GM21367 (cell line): Measurements from ENCODE around the gene SLX9.

Experiments used
- ATAC-seq: cut with Tn5 transposase; IDR thresholded peaks from one replicate; pipeline ENCODE4 v1.9.1; 2021; ENCODE audit not compliant: unreplicated experiment

The SLX9 gene

DNA sequence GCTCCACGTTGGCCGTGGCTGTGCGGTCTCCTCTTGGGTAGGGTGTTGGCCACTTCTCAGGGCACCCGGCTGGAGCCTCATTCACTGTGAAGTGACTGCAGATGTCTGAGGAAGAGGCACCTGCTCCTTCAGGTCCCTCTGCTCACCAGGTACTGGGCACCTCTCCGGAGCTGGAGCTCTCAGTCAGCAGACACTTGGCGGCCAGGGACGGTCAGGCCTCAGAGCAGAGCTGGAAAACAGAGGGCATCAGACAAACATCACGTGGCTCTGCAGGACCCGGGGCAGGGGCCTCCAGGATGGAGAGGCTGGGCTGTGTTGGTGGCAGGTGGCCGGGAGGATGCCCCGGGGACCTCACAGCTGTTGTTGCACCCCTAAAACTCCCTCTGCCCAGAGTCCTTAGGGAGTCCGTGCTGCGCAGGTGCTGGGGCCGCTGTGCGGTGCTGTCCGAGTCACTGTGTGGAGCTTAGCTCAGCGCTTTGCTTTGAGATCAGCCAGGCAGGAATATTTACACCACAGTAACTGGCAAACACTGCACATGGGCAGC, 59.7 kb downstream of the SLX9 start:
- ATAC-seq: no peak

DNA sequence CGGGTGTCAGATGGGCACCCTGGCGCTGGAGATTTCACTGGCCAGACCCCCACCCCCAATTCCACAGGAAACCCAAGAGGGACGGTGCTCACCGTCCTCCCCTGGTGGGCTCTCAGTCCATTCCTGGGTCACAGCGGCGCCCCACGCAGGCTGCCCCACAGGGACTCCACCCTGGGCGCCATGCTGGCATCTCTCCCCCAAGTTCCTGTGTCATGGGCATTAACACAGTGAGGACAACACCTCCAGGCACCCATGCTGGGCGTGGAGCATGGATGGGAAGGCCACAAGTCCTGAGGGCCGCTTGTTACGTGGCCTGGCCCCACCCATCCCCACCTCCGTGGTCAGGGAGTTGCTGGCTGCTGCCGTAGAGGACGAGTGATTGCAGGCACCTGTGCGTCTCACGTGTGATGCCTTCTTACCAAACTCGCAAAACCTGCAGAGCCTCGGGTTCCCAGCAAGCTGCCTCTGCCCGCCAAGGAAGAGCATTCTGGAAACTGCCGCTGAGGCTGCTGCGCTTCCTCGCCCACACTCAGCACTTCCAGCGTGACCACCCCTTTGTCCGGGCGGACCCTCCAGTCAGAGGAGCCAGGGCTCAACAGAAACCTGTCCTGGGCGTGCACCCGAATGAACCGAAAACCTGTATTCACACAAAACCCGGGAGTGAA, 60.3 kb downstream of the SLX9 start:
- ATAC-seq: no peak

DNA sequence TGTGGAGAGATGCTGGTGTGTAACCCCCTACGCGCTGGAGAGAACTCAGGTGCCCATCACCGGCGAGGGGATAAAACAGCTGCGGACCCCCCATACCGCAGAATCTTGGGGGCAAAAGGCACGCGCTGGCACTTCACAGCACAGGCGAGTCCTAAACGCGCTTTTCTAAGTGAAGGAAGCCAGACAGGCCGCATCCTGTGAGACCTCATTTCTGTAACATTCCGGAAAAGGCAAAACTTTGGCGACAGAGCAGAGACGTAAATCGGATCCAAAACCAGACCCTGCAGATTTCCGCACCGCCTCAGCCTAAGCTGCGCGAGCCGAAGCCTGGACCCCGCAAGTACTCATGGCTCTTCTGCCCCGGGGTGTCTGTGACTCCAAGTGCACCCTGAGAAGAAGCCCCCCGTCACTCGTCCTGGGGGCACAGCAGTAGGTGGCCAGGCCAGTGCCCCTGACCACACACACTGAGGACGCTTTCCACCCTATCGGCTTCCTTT, 60.9 kb downstream of the SLX9 start:
- ATAC-seq: no peak

DNA sequence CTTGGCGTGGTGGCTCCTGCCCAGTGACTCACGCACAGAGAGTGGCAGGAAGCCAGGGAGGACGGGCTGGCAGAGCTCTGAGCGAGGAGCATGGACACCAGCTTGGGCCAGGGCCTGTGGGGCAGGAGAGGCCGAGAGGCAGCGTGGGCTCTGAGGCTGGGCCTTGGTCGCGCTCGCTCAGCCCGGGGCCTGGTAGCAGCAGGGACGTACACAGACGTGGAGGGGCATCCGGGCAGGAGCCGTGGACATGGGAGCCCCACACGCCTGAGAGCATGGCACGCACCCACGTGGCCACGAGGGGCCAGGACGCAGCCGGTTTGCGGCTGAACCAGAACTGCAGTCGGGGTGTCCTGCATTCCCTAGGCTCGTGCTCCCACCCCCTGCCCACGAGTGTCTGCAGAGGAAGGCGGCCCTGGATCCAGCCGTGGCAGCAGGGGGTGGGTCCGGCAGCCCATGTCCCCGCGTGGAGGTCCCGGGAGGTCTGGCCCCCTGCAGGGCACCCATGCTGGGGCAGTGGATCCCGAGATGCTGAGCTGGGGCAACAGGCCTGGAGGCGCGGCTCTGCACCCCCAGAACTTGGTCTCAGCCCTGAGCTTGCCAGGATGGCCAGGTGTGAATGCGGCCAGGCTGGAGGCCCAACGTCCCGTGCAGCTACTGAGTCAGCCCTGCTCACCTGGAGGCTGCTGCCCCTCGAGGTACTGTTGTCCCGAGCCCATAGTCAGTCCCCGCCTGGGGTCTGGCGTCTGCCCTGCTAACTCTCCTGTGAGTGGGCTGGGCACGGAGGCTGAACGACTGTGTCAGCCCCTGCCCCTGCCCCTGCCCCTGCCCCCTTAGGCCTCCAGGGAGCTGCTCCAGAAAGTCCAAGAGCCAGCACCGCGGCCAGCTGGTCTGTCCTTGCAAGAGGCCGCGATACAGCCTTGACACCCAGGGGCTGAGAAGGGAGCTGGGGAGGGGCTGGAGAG, 61.6 kb downstream of the SLX9 start:
- ATAC-seq: no peak

DNA sequence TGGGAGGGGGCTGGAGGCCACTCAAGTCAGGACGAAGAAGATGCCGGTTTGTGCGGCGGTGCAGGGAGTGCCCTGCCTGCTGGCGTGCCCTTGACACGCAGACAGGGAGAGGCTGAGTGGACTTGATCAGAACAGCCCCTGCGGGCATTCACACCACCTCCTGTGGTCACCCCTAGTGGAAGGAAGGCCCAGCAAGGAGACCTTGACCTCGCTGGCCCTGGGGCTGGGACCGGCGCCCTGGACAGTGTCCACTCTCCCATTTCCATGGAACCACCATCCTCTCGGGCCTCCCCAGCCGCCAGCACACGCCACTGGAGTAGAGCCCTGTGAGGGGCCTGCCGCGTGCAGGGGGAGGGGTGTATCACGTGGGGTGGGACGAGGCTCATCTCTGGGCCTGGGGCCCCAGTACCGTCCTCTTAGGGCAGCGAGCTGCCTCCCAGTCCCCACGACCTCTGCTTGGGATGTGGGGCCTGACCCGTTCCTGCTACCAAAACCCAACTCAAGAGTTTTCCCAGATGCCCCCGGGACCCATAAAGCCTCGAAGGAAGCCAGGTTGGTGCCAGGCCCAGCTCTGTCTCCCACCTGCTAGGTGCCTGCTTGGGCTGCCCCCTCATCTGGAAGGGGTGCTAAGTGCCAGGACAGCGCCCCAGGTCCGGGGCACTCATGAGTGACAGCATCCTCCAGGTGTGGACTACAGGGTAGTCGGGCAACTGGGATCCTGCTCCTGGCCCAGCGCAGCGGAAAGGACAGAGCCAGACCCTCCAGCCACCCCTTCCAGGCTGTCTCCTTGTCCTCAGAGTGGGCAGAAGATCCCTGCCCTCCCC, 62.8 kb downstream of the SLX9 start:
- ATAC-seq: no peak

DNA sequence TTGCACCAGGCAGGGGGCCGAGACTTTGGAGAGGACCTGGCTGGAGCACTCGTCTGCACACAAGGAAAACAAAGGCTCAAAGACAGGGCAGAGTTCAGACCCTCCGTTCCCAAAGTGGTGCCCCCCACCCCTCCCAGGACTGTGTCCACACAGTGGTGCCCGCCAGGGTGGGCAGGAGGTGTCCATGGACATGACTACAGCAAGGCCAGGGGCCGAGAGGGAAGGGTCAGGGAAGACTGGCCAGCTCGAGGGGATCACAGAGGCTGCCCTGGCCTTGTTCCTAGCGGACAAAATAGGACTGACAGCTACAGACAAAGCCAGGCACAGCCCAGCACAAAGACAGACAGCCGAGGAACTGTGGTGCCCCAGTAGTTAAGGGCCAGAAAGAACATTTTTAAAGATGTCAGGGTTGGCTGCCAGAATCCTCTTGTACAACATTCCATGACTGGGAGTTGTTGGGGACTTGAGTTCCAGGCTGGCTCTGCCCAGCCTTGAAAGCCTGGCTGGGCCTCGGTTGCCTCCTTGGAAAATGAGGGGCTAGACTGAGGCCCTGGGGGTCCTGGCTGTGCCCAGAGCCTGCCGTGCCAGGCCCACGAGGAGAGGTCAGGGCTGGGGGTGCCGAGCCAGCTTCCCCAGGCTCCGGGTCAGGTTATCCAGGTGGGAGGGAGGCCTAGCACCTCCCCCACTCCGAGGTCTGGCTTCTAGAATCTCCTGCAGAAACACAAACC, 63.7 kb downstream of the SLX9 start:
- no peak for ATAC-seq

DNA sequence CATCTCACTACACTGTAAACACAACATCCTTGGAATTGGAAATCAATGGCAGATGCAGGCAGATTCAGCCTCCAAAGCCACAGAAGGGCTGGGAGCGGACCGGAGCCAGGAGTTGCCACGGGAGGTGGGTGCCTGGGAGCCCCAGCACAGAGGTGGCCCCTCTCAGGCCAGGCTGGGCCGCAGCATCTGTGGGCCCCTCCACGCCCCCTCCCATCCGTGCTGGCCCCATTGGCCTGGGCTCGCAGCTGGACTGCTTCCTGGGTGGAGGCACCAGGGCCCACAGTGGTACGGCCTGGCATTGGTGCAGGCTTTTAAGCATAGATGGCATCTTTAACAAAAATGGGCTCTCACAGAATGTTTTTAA, 64.2 kb downstream of the SLX9 start:
- no peak for ATAC-seq

DNA sequence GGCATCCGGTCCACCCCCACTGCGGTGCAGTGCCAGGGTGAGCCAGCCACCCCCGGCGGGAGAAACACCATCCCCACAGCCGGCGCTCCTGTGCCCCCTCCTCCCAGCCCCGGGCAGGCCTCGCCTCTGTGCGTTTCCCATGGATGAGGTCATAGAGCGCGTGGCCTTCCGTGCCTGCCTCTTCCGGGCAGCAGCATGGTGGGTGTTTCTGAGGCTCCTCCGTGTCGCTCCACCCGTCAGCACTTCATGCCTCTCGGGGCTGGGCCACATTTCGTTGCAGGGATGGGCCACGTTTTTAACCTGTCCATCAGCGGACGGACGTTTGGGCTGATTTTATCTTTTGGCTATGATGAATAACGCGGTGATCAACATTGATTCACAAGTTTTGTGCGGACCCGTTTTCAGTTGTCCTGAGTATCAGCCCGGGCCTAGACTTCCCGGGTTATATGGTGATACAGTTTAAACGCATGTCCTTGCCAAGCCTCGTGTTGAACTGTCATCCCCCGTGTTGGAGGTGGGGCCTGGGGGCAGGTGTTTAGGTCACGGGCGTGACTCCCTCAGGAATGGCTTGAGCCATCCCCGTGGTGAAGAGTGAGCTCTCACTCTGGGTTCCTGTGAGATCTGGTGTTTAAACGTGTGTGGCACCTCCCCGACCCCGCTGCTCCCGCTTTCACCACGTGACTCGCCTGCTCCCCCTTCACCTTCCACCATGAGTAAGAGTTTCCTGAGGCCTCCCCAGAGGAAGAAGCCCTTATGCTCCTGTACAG, 64.8 kb downstream of the SLX9 start:
- ATAC-seq: no peak

DNA sequence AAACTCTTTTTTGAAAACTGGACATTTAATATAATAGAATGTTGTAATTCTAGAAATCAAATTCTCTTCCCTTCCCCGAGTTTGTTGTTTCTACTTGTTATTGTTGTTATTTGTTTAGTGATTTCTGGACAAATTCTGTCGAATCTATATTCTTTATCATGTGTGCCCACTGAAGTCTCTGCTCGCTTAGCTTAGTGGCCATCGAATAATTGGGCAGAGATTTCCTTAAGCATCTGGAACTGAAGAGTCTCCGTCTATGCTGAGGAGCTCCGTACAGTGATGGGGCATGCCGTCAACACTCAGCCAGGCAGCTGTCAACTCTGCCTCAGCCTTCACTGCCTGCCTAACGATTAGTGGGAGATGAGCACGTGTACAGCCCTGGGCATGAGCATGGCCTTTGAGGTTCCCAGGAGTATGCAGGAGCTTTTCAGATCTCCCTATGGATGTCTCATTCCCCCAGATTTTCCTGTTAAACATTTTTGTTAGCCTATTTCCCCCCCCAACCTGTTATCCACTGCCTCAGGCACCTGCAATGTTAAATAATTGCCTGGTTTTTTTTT, 66.8 kb downstream of the SLX9 start:
- no peak for ATAC-seq

DNA sequence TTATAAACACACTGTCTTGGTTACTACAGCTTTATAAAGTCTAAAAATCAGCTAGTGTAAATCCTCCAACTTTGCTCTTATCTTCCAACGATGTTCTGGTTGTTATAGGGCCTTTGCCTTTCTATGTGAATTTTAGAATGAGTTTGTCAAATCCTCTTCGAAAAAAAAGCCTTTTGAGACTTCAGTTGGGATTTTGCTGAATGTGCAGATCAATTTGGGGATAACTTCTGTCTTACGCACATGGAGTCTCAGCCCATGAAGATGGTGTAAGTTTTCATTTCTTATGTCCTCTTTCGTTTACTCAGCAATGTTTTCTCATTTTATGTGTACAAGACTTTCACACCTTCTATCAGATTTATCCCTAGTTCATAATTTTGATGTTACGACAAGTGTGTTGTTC, 69.8 kb downstream of the SLX9 start:
- no peak for ATAC-seq

DNA sequence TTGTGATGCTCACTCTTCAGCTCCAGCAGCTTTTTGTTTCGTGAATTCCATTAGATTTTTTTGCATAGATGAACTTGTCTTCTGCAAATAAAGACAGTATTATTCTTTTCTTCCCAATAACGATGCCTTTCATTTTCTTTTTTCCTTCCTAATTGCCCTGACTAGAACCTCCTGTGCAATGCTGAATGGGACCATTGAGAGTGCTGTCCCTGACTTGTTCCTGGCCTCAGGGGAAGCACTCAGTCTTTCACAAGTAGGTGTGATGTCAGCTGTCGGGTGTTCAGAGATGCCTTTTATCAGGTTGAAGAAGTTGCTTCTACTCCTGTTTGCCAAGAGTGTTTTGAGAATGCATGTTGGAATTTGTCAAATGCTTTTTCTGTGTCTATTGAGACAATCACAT, 70.3 kb downstream of the SLX9 start:
- ATAC-seq: no peak

DNA sequence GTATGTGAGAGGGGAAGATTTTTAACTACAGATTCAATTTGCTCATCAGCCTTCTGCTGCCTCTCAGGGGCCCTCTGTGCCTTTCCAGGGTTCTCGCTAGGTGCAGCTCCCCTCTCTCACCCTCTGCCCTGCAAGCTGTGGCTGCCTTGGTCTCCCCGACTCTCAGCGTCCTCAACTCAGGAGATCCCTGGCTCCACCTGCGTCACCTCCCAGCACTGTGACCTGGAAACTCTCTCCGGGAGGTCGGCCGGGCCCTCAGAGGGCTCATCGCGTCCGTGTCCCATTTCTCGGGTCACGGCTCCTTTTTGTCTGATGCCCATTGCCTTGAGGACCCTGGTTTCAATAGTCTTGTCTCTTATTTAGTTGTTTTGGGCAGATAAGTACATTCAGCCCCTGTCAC, 71.0 kb downstream of the SLX9 start:
- no peak for ATAC-seq

DNA sequence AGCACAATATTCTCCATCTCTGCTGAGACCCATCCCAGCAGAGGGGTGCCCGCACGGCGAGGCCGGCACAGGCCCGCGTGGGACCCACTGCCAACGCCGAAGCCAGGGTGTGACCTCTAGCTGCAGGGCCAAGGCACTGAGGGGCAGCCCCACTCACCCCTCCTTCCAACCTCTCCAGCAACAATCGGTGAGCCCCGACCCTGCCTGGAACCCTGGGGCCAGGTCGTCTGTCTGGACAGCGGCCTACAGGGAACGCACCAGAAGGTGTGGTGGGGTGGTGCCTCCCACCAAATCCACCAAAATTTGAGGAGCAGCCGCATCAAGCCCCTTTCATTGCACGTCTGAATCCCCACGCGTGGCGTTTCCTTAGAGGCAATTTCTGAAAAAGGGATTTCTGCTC, 71.6 kb downstream of the SLX9 start:
- ATAC-seq: no peak

DNA sequence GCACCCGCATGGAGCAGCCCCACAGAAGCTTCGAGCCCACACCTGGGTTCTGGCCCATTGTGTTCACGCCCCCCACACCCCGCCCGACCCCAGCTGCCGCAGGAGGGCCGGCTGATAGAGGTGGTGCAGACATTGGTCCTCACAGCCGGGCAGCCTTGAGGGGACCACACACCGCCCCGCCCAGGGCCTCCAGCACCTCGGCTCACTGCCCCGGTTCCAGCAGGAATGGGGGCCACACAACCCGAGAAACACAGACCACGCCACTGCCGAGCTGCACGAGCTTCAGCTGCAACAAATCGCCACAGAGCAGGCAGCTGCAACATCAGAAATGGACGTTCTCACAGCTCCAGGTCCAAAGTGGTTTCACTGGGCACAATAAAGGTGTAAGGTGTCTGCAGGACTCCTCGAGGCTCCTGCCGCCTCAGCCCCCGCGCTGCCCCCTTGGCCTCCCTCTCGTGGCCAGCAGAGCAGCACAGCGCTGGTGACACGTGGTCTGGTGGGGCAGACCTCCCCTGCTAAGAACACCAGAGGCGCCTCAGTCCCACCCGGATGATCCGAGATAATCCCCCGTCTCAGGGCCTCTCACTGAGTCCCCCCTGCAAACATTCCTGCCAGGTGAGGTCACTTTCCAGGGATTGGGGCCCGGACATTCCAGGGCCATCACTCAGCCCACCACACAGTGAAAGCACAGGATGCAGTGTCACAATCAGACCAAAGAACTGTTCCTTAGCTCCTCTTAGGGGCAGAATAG, 72.3 kb downstream of the SLX9 start:
- no peak for ATAC-seq

DNA sequence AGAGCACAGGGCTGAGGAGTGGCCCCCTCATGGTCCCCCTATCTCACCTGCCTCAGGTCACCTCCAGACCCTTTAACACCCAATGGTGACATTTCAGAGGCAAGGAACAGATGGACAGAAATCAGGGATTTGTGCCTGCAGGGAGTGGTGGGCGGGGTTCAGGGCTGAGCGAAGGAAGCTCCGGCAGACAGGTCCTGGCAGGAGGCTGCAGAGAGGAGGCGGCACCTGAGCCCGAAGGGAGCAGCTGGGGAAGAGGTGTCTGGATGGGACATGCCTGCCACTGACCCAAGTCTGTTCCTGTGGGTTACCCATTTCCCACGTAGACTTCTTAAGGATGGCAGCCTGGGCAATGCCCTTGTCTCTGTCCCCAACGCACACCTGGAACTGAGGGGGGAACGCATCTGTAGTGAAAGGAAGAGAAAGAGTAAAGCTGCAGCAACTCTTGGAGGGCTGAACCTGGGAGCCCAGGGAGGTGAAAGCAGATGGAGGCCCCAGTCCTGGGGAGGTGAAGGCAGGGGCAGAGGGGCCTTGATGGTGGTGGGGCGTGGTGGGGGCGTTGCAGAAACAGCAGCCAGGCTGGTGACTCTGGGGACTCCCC, 72.9 kb downstream of the SLX9 start:
- ATAC-seq: no peak

DNA sequence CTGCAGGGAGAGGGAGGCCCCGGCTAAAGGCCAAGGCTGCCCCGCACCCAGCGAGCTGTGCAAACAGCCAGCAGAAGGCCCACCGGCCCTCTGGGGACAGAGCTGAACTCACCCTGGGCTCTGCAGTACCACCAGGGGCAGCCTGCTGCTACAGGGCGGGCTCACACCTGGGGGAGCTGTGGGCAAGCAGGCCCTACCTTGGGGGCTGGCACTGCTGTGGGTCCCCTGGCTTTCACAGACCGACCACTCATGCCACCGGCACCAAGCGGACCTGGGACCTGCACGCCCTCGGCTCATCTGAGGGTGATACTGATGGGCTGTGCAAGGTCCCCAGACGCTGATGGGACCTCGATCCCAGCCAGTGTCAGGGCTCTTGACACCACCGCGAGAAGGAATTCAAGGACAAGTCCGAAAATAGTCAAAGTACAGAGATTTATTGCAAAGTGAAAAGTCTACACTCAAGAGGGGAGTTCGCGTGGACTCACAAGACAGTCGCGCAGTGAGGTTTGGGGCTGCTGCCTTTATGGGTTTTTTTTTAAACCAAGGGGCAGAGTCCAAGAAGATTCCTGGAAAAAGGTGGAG, 73.5 kb downstream of the SLX9 start:
- no peak for ATAC-seq

DNA sequence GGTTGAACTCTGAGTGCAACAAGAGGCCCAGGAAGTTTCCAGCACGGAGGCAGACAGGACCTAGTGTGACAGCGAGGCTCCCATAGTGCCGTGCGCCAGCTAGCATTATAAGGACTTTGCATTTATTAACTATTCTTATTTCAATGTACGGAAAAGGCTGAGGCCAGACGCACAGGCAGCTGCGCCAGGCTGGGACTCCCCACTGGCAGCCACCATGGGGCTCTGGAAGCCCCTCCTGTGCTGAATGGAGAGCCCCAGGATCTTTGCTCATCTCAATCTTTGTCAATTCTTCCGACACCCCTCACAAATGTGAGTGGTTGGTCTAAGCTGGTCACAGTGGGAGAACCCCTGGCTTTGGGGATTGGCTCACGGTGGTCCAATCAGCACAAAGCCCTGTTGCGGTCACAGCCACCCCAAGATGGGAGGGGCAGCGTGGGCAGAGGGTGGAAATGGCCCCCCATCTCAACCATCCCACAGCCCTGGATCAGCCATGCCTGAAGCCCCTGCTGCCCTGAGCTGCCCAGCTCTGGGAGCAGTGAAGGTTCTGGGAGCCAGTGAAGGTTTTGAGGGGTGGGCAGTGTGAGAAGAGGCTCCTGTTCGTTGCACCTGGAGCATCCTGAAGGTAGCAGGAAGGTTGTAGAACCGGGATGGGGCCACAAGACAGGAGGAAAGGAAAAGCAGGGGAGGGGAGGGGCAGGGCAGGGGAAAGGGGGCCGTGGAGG, 75.1 kb downstream of the SLX9 start:
- ATAC-seq: no peak
